Astrocyte of the hippocampus (primary cell): ENCODE results near the gene CHTF18.

Experiments used
- DNase-seq: peaks from one replicate; pipeline ENCODE4 v3.0.0; 2011; ENCODE audit warnings: low read depth, low spot score

The CHTF18 gene

GRCh38 chr16:760065-760464 lies 28.4 kb upstream of the CHTF18 start:
- no peak for DNase-seq

- DNase-seq: peak; percentile 78
Observed at GRCh38 chr16:760545-761343, 27.7 kb upstream of the CHTF18 start, which contains the start of gene MSLN. TSS of gene MSLN (plus strand) at chr16:760734. CDS start at chr16:762681, 1,947 bp downstream.

- no peak for DNase-seq
Observed at GRCh38 chr16:761625-762513, 26.6 kb upstream of the CHTF18 start.

GRCh38 chr16:762595-763268 lies 25.7 kb upstream of the CHTF18 start:
- no peak for DNase-seq

GRCh38 chr16:763369-764183 lies 24.8 kb upstream of the CHTF18 start:
- DNase-seq: no peak

- no peak for DNase-seq
Observed at GRCh38 chr16:764184-764750, 24.2 kb upstream of the CHTF18 start.

- DNase-seq: no peak
Observed at GRCh38 chr16:764848-765487, 23.5 kb upstream of the CHTF18 start.

GRCh38 chr16:765488-765865 lies 22.9 kb upstream of the CHTF18 start:
- no peak for DNase-seq

GRCh38 chr16:766008-766819 lies 22.2 kb upstream of the CHTF18 start:
- no peak for DNase-seq

- DNase-seq: no peak
Observed at GRCh38 chr16:766820-767640, 21.4 kb upstream of the CHTF18 start.

GRCh38 chr16:767743-768235 lies 20.6 kb upstream of the CHTF18 start:
- DNase-seq: no peak

- no peak for DNase-seq
Observed at GRCh38 chr16:768428-768827, 20.0 kb upstream of the CHTF18 start.

GRCh38 chr16:769184-769784 lies 19.1 kb upstream of the CHTF18 start:
- no peak for DNase-seq

GRCh38 chr16:769934-770333 lies 18.5 kb upstream of the CHTF18 start:
- no peak for DNase-seq

GRCh38 chr16:770411-770810 lies 18.0 kb upstream of the CHTF18 start:
- DNase-seq: no peak

- DNase-seq: no peak
Observed at GRCh38 chr16:772959-773358, 15.5 kb upstream of the CHTF18 start.

- DNase-seq: no peak
Observed at GRCh38 chr16:774086-775001, 14.1 kb upstream of the CHTF18 start.
